Endothelial cell of umbilical vein (primary cell): Measurements from ENCODE around the gene HDAC10. TPM values are rescaled to one million over a fixed set of nuclear protein-coding genes. Genes with fewer than 3 reads are reported as not detected.

Source experiments
- BruUV-seq: library from RNA; stranded (reverse); fragments of 400-500 nt; replicated peaks from 2 replicates; lab custom pipeline; 2021; lab: Mats Ljungman, UMichigan
- CTCF ChIA-PET: fragments of 300-600, 350-600 bp; sonication (Branson Sonifier 250); formaldehyde crosslinking; loops from one replicate; lab custom pipeline; 2021; ENCODE audit warnings: antibody characterized with exemption, inconsistent platforms; lab: Charles Lee
- POLR2A ChIA-PET: fragments of 300-600, 350-600 bp; sonication (Branson Sonifier 250); formaldehyde crosslinking; loops from one replicate; lab custom pipeline; 2021; ENCODE audit warnings: antibody characterized with exemption, inconsistent platforms; lab: Charles Lee
- DNase-seq: peaks from one replicate; pipeline ENCODE4 v3.0.0-alpha.2; 2011; ENCODE audit warnings: low read depth, low spot score
- FAIRE-seq: peaks from 2 replicates; lab custom pipeline; 2011; peaks lifted over from hg19 to GRCh38; lab: Jason Lieb, UNC
- H2AFZ ChIP-seq: 2 replicates; pipeline ENCODE4 v1.6.0; 2012; ENCODE audit warnings: low read depth, low read length, control low read depth, inconsistent platforms
- H3K27ac ChIP-seq: 2 replicates; pipeline ENCODE4 v1.5.1; 2011; ENCODE audit warnings: low read depth, mild to moderate bottlenecking, control low read depth, low read length, moderate library complexity; ENCODE audit not compliant: insufficient read depth
- H3K27me3 ChIP-seq, 2 experiments: 2 replicates each; pipeline versions ENCODE4 v1.6.0 to v1.6.1; 2011; ENCODE audit warnings: low read length in 2 of 2, mixed read lengths in 1 of 2; ENCODE audit not compliant: control insufficient read depth in 2 of 2, insufficient read depth in 2 of 2
- H3K36me3 ChIP-seq, 2 experiments: 2 replicates in 1 of 2; 3 replicates in 1 of 2; pipeline ENCODE4 v1.5.1; 2011; ENCODE audit warnings: low read length in 2 of 2, mild to moderate bottlenecking in 1 of 2, moderate library complexity in 1 of 2; ENCODE audit not compliant: control insufficient read depth in 2 of 2, insufficient read depth in 2 of 2; ENCODE audit errors: extremely low read depth in 1 of 2
- H3K4me1 ChIP-seq: 3 replicates; pipeline ENCODE4 v1.5.1; 2011; ENCODE audit warnings: mild to moderate bottlenecking, low read length; ENCODE audit not compliant: control insufficient read depth, insufficient read depth; ENCODE audit errors: extremely low read depth
- H3K4me2 ChIP-seq: 2 replicates; pipeline ENCODE4 v1.6.1; 2011; ENCODE audit warnings: low read length, control low read depth, mixed read lengths; ENCODE audit not compliant: insufficient read depth
- H3K4me3 ChIP-seq, 3 experiments: fragments of 200-600 bp in 1 of 3; sonication (generic), shearing (Covaris generic) in 1 of 3; replicated peaks in 1 of 3; 2 replicates each; pipeline ENCODE4 v1.5.1; 2011 to 2016; ENCODE audit warnings: control low read depth in 3 of 3, low read length in 3 of 3, mild to moderate bottlenecking in 2 of 3, inconsistent platforms in 1 of 3, low read depth in 1 of 3, moderate library complexity in 1 of 3; ENCODE audit not compliant: insufficient read depth in 1 of 3
- H3K79me2 ChIP-seq: 2 replicates; pipeline ENCODE4 v1.6.0; 2012; ENCODE audit warnings: low read length, inconsistent platforms; ENCODE audit not compliant: control insufficient read depth, insufficient read depth
- H3K9ac ChIP-seq: replicated peaks from 2 replicates; pipeline ENCODE3; 2011; ENCODE audit warnings: low read length, control low read depth; ENCODE audit not compliant: insufficient read depth; ENCODE audit errors: extremely low read depth
- H3K9me1 ChIP-seq: replicated peaks from 3 replicates; pipeline ENCODE4 v1.6.0; 2011; ENCODE audit warnings: mild to moderate bottlenecking, low read length; ENCODE audit not compliant: control insufficient read depth, insufficient read depth; ENCODE audit errors: extremely low read depth
- H3K9me3 ChIP-seq: replicated peaks from 2 replicates; pipeline ENCODE4 v1.5.1; 2012; ENCODE audit warnings: low read length, inconsistent platforms; ENCODE audit not compliant: control insufficient read depth, insufficient read depth
- H4K20me1 ChIP-seq: replicated peaks from 2 replicates; pipeline ENCODE3; 2011; ENCODE audit warnings: mild to moderate bottlenecking, low read length; ENCODE audit not compliant: control insufficient read depth, insufficient read depth; ENCODE audit errors: extremely low read depth
- GATA2 ChIP-seq: IDR thresholded peaks from 2 replicates; pipeline ENCODE4 v1.7.0; 2011; ENCODE audit warnings: low read depth, mild to moderate bottlenecking, moderate library complexity, mixed read lengths, low read length; ENCODE audit not compliant: insufficient read length, insufficient read depth
- JUN ChIP-seq: IDR thresholded peaks from 2 replicates; pipeline ENCODE4 v1.6.1; 2011; ENCODE audit warnings: borderline replicate concordance, low read depth; ENCODE audit not compliant: insufficient read length, insufficient read depth
- MYC ChIP-seq: IDR thresholded peaks from one replicate; pipeline ENCODE4 v1.6.1; 2011; ENCODE audit warnings: mild to moderate bottlenecking, low read depth, low read length
- POLR2A ChIP-seq: IDR thresholded peaks from 2 replicates; pipeline ENCODE4 v1.6.1; 2012; ENCODE audit warnings: low read depth, mild to moderate bottlenecking, control low read depth, low read length
- POLR2AphosphoS5 ChIP-seq: IDR thresholded peaks from 2 replicates; pipeline ENCODE4 v1.6.1; 2012; ENCODE audit warnings: low read depth, mild to moderate bottlenecking, control low read depth, low read length, moderate library complexity; ENCODE audit not compliant: insufficient read depth
- dilution Hi-C: fragments of 300-500 bp; cut with MboI; formaldehyde crosslinking; loops from one replicate; pipeline ENCODE4 v1.15.0; 2019; ENCODE audit warnings: low sequenced_read_pairs; ENCODE audit not compliant: extremely low pct_ligation_motif_present
- intact Hi-C: fragments of 100-400 bp; cut with micrococcal nuclease; formaldehyde crosslinking; loops from one replicate; pipeline ENCODE4 v1.10.0; 2022
- polyA plus RNA-seq, 4 experiments: library from polyadenylated mRNA; depleted of rRNA in 3 of 4; stranded (reverse) in 3 of 4; unstranded in 1 of 4; fragments of >200 nt; gene quantifications; 2 replicates each; pipeline versions ENCODE4 v1.2.1 to v1.2.3, GENCODE V29; 2011 to 2012; ENCODE audit warnings: missing spikeins in 1 of 4
- total RNA-seq: library from RNA; stranded (reverse); gene quantifications from 2 replicates; pipeline ENCODE4 v1.2.3, GENCODE V29; 2021
- TF ChIP-seq, protein P1 (sequence below), 2 donors: IDR thresholded peaks; 1 replicate in 1 of 2; 2 replicates in 1 of 2; pipeline ENCODE4 v1.5.1; 2011; ENCODE audit warnings: low read length in 2 of 2, mild to moderate bottlenecking in 2 of 2, moderate library complexity in 2 of 2, control low read depth in 1 of 2, inconsistent platforms in 1 of 2, low read depth in 1 of 2; ENCODE audit not compliant: insufficient read depth in 1 of 2; ENCODE audit errors: extremely low read depth in 1 of 2

The HDAC10 gene
- total and polyA plus RNA-seq, 2 donors (not counting 3 experiments of a cell fraction or from before 2014, with no cell fraction given): 32.6 to 47.0 TPM

DNA sequence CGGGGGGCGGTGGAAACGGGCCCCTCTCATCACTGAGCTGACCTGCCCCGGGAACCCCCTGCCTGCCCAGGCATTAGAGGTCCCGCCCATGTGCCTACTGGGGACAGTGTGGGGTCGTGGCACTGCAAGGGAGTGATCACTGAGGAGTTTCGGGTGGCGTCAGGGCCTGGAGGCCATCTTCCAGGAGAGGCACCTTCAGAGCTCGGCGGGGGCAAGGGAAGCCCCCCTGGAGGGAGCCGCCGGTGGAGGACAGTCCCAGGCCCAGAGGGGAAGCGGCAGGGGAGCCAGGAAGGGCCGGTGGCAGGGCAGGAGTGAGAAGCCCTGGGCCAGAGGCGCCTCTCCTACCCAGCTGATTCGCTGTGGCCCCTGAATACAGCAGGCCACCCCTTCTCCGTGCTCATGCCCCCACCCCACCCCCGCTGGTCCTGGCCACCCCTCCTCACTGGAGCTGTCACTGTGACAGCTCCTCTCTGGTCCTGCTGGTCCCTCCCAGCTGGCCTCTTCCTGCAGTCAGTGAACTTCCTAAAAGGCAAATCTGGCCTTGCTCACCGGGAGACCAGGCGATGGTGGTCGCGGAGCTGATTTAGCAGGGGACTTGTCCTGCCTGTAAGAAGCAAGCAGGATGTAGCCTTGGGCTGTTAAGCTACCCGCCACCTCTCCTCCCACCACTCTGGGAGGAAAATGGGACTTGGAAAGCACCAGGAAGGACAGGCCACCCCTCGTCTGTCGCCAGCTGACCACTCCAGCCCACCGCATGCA is 21.2 kb upstream of the HDAC10 start:
- dilution Hi-C loops: no loop called here

GRCh38 chr22:50271519-50271970 is 20.5 kb upstream of the HDAC10 start:
- Histone ChIP-seq H3K4me3 (peak overlapping the region; percentile 4 to 42 (median 30)), H3K4me1 (peaks cover 12% of the 10 kb centered on the region), H3K79me2 (no peaks in the 10 kb centered on the region), H3K4me2 (peak overlapping the region; percentile 61), H3K27me3 (no peaks in the 10 kb centered on the region), H3K9me3 (no peaks in the 10 kb centered on the region), H3K36me3 (peaks cover 5 to 15% of the 10 kb centered on the region in 2 experiments), H4K20me1 (no peaks in the 10 kb centered on the region), H3K9ac (peak overlapping the region; percentile 31), H3K9me1 (no peaks in the 10 kb centered on the region), H2AFZ (no peak overlapping the region), H3K27ac (no peak overlapping the region)
- dilution Hi-C loops (no loop called here), intact Hi-C loops (loop anchor here (2.0 kb wide), 2 partner anchors 35 to 55 kb away; partner anchors contain the start of genes DENND6B and PLXNB2)
- ChIA-PET CTCF (interaction anchor here (0.5 to 3.0 kb wide), 8 partner anchors 11 to 71 kb away, joined by 3 to 26 read pairs (median 10); partner anchors contain the start of genes DENND6B, HDAC10, MAPK12 and TUBGCP6), POLR2A (interaction anchor here (1.4 kb wide), 1 partner anchor 10 kb away, joined by 3 read pairs; the partner anchor contains the start of gene MAPK12)
- no TSS peak for BruUV-seq
- TF ChIP-seq POLR2A (no peak), POLR2AphosphoS5 (peak; percentile 20), MYC (no peak), JUN (no peak)
- TF ChIP-seq, protein P1, sequence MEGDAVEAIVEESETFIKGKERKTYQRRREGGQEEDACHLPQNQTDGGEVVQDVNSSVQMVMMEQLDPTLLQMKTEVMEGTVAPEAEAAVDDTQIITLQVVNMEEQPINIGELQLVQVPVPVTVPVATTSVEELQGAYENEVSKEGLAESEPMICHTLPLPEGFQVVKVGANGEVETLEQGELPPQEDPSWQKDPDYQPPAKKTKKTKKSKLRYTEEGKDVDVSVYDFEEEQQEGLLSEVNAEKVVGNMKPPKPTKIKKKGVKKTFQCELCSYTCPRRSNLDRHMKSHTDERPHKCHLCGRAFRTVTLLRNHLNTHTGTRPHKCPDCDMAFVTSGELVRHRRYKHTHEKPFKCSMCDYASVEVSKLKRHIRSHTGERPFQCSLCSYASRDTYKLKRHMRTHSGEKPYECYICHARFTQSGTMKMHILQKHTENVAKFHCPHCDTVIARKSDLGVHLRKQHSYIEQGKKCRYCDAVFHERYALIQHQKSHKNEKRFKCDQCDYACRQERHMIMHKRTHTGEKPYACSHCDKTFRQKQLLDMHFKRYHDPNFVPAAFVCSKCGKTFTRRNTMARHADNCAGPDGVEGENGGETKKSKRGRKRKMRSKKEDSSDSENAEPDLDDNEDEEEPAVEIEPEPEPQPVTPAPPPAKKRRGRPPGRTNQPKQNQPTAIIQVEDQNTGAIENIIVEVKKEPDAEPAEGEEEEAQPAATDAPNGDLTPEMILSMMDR (IDR thresholded peaks at IDR 0.05; ENCODE audit: extremely low read depth in 1 of 2, insufficient read depth in 1 of 2, low read depth in 1 of 2, low read length in 2 of 2): peak in 1 of 2 donors; percentile 35
- FAIRE-seq (peak; percentile 40), DNase-seq (peak; percentile 47)

More for the DNA sequence above, 21.2 kb upstream of the HDAC10 start:
- H3K4me2 ChIP-seq: no peak overlapping the region
- FAIRE-seq (no peak), DNase-seq (no peak)
- H3K9ac ChIP-seq: no peak overlapping the region
- H2AFZ ChIP-seq: no peak overlapping the region
- no peaks in the 10 kb centered on the region for H3K79me2 ChIP-seq
- CTCF ChIA-PET: interaction anchor here (1.0 to 3.0 kb wide), 7 partner anchors 12 to 70 kb away, joined by 4 to 26 read pairs (median 10); partner anchors contain the start of genes DENND6B, HDAC10, MAPK12 and TUBGCP6
- H3K36me3 ChIP-seq: peaks cover 5 to 18% of the 10 kb centered on the region in 2 experiments
- POLR2A ChIA-PET: interaction anchor here (1.4 kb wide), 1 partner anchor 11 kb away, joined by 3 read pairs; the partner anchor contains the start of gene MAPK12
- H3K9me3 ChIP-seq: no peaks in the 10 kb centered on the region
- no peak overlapping the region for H3K4me3 ChIP-seq
- intact Hi-C loops: no loop called here
- TF ChIP-seq POLR2AphosphoS5 (peak; percentile 30), GATA2 (no peak)
- no peak overlapping the region for H3K27ac ChIP-seq
- no TSS peak for BruUV-seq
- no peaks in the 10 kb centered on the region for H4K20me1 ChIP-seq
- peaks cover 12% of the 10 kb centered on the region for H3K4me1 ChIP-seq
- no peaks in the 10 kb centered on the region for H3K27me3 ChIP-seq
- no peaks in the 10 kb centered on the region for H3K9me1 ChIP-seq
